ENCODE data around the gene SEMA4A. TPM values are rescaled to one million over a fixed set of nuclear protein-coding genes. Genes with fewer than 3 reads are reported as not detected.
A peak's percentile ranks its signal among the peaks of the same experiment; 100 is the strongest.

The SEMA4A gene
- total RNA-seq, 2 experiments from 2014 or later: 68.2 to 75.1 TPM

GRCh38 chr1:156143765-156144489 is 9.5 kb upstream of the SEMA4A start:
- Mint-ChIP-seq H3K9me3 (no peaks in the 10 kb centered on the region), H3K27me3 (no peaks in the 10 kb centered on the region), H3K27ac (no peak overlapping the region), H3K4me1 (ENCODE audit: low read depth) (peaks cover 23% of the 10 kb centered on the region), H3K36me3 (peaks cover 2% of the 10 kb centered on the region), H3K4me3 (no peak overlapping the region)
- intact Hi-C loops (cut with micrococcal nuclease): no loop called here
- ChIA-PET POLR2A (interaction anchor here (0.6 kb wide), 2 partner anchors 21 to 49 kb away, joined by 3 to 5 read pairs; no protein-coding TSS in a partner anchor), CTCF (interaction anchor here (0.9 to 18.7 kb wide), 5 partner anchors 47 to 82 kb away, joined by 3 to 310 read pairs (median 11); no protein-coding TSS in a partner anchor)
- no peak for DNase-seq

GRCh38 chr1:156144742-156145141 is 8.6 kb upstream of the SEMA4A start:
- Mint-ChIP-seq H3K36me3 (no peaks in the 10 kb centered on the region), H3K4me1 (ENCODE audit: low read depth) (peaks cover 23% of the 10 kb centered on the region), H3K4me3 (no peak overlapping the region), H3K9me3 (no peaks in the 10 kb centered on the region), H3K27ac (no peak overlapping the region), H3K27me3 (no peaks in the 10 kb centered on the region)
- POLR2A ChIA-PET: no interaction called here
- CTCF ChIA-PET: interaction anchor here (2.7 to 18.7 kb wide), 2 partner anchors 73 to 81 kb away, joined by 11 to 310 read pairs; no protein-coding TSS in a partner anchor
- intact Hi-C loops (cut with micrococcal nuclease): loop anchor here (5.0 kb wide), 1 partner anchor 193 kb away; the partner anchor contains the start of genes CCT3 and TSACC
- DNase-seq: no peak

GRCh38 chr1:156145650-156146019 is 7.8 kb upstream of the SEMA4A start:
- no peak overlapping the region for H3K27ac Mint-ChIP-seq
- no peaks in the 10 kb centered on the region for H3K36me3 Mint-ChIP-seq
- no peak overlapping the region for H3K4me3 Mint-ChIP-seq
- intact Hi-C loops (cut with micrococcal nuclease): loop anchor here (1.0 to 5.0 kb wide), 5 partner anchors 16 to 192 kb away; partner anchors contain the start of genes CCT3 and TSACC
- H3K27me3 Mint-ChIP-seq: no peaks in the 10 kb centered on the region
- no peak for DNase-seq
- peaks cover 31% of the 10 kb centered on the region for H3K4me1 Mint-ChIP-seq (ENCODE audit: low read depth)
- H3K9me3 Mint-ChIP-seq: no peaks in the 10 kb centered on the region
- ChIA-PET POLR2A (interaction anchor here (1.0 to 3.1 kb wide), 2 partner anchors 78 to 80 kb away, joined by 3 to 15 read pairs; no protein-coding TSS in a partner anchor), CTCF (interaction anchor here (0.5 to 18.7 kb wide), 19 partner anchors 13 to 173 kb away, joined by 3 to 310 read pairs (median 4); partner anchors contain the start of gene PMF1)

GRCh38 chr1:156146020-156146768 is 7.2 kb upstream of the SEMA4A start:
- H3K4me3 Mint-ChIP-seq: peak overlapping the region; percentile 50
- H3K9me3 Mint-ChIP-seq: no peaks in the 10 kb centered on the region
- H3K36me3 Mint-ChIP-seq: no peaks in the 10 kb centered on the region
- peak; percentile 64 for DNase-seq
- ChIA-PET POLR2A (interaction anchor here (1.0 to 3.1 kb wide), 2 partner anchors 77 to 79 kb away, joined by 3 to 15 read pairs; no protein-coding TSS in a partner anchor), CTCF (interaction anchor here (0.5 to 18.7 kb wide), 25 partner anchors 9 to 300 kb away, joined by 3 to 310 read pairs (median 4); partner anchors contain the start of gene PMF1)
- no peaks in the 10 kb centered on the region for H3K27me3 Mint-ChIP-seq
- H3K27ac Mint-ChIP-seq: peak overlapping the region; percentile 81
- peaks cover 35% of the 10 kb centered on the region for H3K4me1 Mint-ChIP-seq (ENCODE audit: low read depth)
- intact Hi-C loops (cut with micrococcal nuclease): loop anchor here (1.0 to 5.0 kb wide), 5 partner anchors 15 to 191 kb away; partner anchors contain the start of genes CCT3 and TSACC

GRCh38 chr1:156146769-156147405 is 6.5 kb upstream of the SEMA4A start:
- intact Hi-C loops (cut with micrococcal nuclease): loop anchor here (1.0 to 5.0 kb wide), 5 partner anchors 14 to 190 kb away; partner anchors contain the start of genes CCT3 and TSACC
- peak; percentile 33 for DNase-seq
- Mint-ChIP-seq H3K27me3 (no peaks in the 10 kb centered on the region), H3K4me3 (peak overlapping the region; percentile 50), H3K9me3 (no peaks in the 10 kb centered on the region), H3K27ac (peak overlapping the region; percentile 81), H3K4me1 (ENCODE audit: low read depth) (peaks cover 36% of the 10 kb centered on the region), H3K36me3 (no peaks in the 10 kb centered on the region)
- POLR2A ChIA-PET: interaction anchor here (1.2 to 3.1 kb wide), 4 partner anchors 47 to 79 kb away, joined by 3 to 15 read pairs (median 6); partner anchors contain the start of gene SLC25A44
- CTCF ChIA-PET: interaction anchor here (0.6 to 18.7 kb wide), 16 partner anchors 9 to 299 kb away, joined by 3 to 310 read pairs (median 6); partner anchors contain the start of gene SLC25A44

GRCh38 chr1:156148216-156148615 is 5.2 kb upstream of the SEMA4A start:
- ChIA-PET CTCF (interaction anchor here (1.1 to 18.7 kb wide), 7 partner anchors 13 to 77 kb away, joined by 3 to 310 read pairs (median 6); partner anchors contain the start of gene SLC25A44), POLR2A (interaction anchor here (0.5 to 4.8 kb wide), 5 partner anchors 66 to 139 kb away, joined by 3 to 18 read pairs (median 7); partner anchors contain the start of gene PMF1)
- intact Hi-C loops (cut with micrococcal nuclease): loop anchor here (5.0 kb wide), 1 partner anchor 189 kb away; the partner anchor contains the start of genes CCT3 and TSACC
- no peaks in the 10 kb centered on the region for H3K27me3 Mint-ChIP-seq
- peak overlapping the region; percentile 32 for H3K27ac Mint-ChIP-seq
- H3K4me3 Mint-ChIP-seq: no peak overlapping the region
- H3K4me1 Mint-ChIP-seq (ENCODE audit: low read depth): peaks cover 48% of the 10 kb centered on the region
- no peak for DNase-seq
- no peaks in the 10 kb centered on the region for H3K36me3 Mint-ChIP-seq
- no peaks in the 10 kb centered on the region for H3K9me3 Mint-ChIP-seq

GRCh38 chr1:156149374-156150332 is 3.7 kb upstream of the SEMA4A start:
- Mint-ChIP-seq H3K36me3 (no peaks in the 10 kb centered on the region), H3K27me3 (no peaks in the 10 kb centered on the region), H3K4me1 (ENCODE audit: low read depth) (peaks cover 56% of the 10 kb centered on the region), H3K4me3 (no peak overlapping the region), H3K27ac (no peak overlapping the region), H3K9me3 (no peaks in the 10 kb centered on the region)
- POLR2A ChIA-PET: interaction anchor here (1.0 to 4.8 kb wide), 4 partner anchors 15 to 76 kb away, joined by 3 to 18 read pairs (median 5); partner anchors contain the start of gene PMF1
- CTCF ChIA-PET: interaction anchor here (0.5 to 18.7 kb wide), 4 partner anchors 14 to 106 kb away, joined by 3 to 310 read pairs (median 3); no protein-coding TSS in a partner anchor
- no peak for DNase-seq
- intact Hi-C loops (cut with micrococcal nuclease): loop anchor here (5.0 kb wide), 1 partner anchor 188 kb away; the partner anchor contains the start of genes CCT3 and TSACC

GRCh38 chr1:156150333-156151011 is 2.9 kb upstream of the SEMA4A start:
- POLR2A ChIA-PET: interaction anchor here (0.9 to 4.8 kb wide), 5 partner anchors 15 to 75 kb away, joined by 3 to 18 read pairs (median 5); partner anchors contain the start of gene PMF1
- intact Hi-C loops (cut with micrococcal nuclease): no loop called here
- DNase-seq: peak; percentile 44
- Mint-ChIP-seq H3K4me1 (ENCODE audit: low read depth) (peaks cover 56% of the 10 kb centered on the region), H3K27me3 (no peaks in the 10 kb centered on the region), H3K27ac (no peak overlapping the region), H3K9me3 (no peaks in the 10 kb centered on the region), H3K36me3 (no peaks in the 10 kb centered on the region), H3K4me3 (no peak overlapping the region)
- CTCF ChIA-PET: interaction anchor here (0.8 to 18.7 kb wide), 4 partner anchors 14 to 75 kb away, joined by 3 to 310 read pairs (median 4); no protein-coding TSS in a partner anchor

- CTCF ChIA-PET: interaction anchor here (0.9 to 18.7 kb wide), 4 partner anchors 21 to 74 kb away, joined by 3 to 310 read pairs (median 4); no protein-coding TSS in a partner anchor
- Mint-ChIP-seq H3K36me3 (peaks cover 5% of the 10 kb centered on the region), H3K4me3 (no peak overlapping the region), H3K27ac (no peak overlapping the region), H3K9me3 (no peaks in the 10 kb centered on the region), H3K4me1 (ENCODE audit: low read depth) (peaks cover 56% of the 10 kb centered on the region), H3K27me3 (no peaks in the 10 kb centered on the region)
- no peak for DNase-seq
- intact Hi-C loops (cut with micrococcal nuclease): no loop called here
- POLR2A ChIA-PET: interaction anchor here (0.6 to 4.8 kb wide), 6 partner anchors 10 to 72 kb away, joined by 3 to 18 read pairs (median 4); partner anchors contain the start of gene PMF1
Measured at GRCh38 chr1:156151093-156151688, 2.2 kb upstream of the SEMA4A start.
